Stimulated activated CD8-positive, alpha-beta memory T cell treated with anti-CD3 and anti-CD28 coated beads, Interleukin-2, amount 100 ng/mL, for 1 hour (primary cell): ENCODE measurements around the gene RAB44.

ENCODE experiments used
- DNase-seq, 2 donors: peaks; one replicate each; pipeline ENCODE4 v3.0.0-alpha.2; 2020; ENCODE audit warnings: low read depth in 2 of 2

Gene RAB44

DNA sequence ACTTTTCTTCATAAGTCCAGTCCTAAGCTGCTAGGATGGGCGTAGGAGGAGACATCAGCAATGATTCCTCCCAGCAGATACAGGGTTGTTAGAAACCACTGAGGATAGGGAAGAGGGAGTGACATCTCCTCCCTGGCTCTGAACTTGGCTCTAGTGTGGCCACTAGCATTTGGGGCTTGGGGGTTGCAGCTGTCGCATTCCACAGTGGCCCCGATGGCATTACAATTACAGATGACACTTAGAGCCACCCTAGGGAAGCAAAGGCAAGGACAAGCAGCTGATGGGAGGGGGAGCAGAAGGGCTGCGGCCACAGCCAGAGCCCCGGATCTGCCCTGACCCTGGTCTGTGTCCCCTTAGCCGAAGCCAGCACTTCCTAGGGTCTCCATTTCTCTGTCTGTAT lies 28.6 kb upstream of the RAB44 start:
- DNase-seq = no peak

DNA sequence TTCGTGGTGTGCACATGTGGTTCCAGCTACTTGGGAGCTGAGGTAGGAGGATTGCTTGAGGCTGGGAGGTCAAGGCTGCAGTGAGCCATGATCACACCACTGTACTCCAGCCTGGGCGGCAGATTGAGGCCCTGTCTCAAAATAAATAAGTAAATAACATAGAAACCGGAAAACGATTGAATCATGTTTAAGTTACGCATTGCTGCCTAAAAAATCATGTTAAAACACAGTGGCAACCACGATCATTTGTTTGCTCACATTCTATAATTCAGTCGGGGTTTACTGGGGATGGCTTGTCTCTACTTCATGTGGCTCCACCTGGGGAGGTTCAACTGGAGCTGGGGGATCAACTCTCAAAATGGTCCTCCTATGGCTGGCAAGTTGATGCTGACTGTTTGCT lies 27.4 kb upstream of the RAB44 start:
- DNase-seq = no peak

- DNase-seq = no peak
Observed at GRCh38 chr6:36671687-36672375, 25.8 kb upstream of the RAB44 start.

- DNase-seq = no peak
Observed at GRCh38 chr6:36673882-36674281, 23.7 kb upstream of the RAB44 start.

GRCh38 chr6:36674942-36675341 lies 22.7 kb upstream of the RAB44 start:
- DNase-seq = no peak

DNA sequence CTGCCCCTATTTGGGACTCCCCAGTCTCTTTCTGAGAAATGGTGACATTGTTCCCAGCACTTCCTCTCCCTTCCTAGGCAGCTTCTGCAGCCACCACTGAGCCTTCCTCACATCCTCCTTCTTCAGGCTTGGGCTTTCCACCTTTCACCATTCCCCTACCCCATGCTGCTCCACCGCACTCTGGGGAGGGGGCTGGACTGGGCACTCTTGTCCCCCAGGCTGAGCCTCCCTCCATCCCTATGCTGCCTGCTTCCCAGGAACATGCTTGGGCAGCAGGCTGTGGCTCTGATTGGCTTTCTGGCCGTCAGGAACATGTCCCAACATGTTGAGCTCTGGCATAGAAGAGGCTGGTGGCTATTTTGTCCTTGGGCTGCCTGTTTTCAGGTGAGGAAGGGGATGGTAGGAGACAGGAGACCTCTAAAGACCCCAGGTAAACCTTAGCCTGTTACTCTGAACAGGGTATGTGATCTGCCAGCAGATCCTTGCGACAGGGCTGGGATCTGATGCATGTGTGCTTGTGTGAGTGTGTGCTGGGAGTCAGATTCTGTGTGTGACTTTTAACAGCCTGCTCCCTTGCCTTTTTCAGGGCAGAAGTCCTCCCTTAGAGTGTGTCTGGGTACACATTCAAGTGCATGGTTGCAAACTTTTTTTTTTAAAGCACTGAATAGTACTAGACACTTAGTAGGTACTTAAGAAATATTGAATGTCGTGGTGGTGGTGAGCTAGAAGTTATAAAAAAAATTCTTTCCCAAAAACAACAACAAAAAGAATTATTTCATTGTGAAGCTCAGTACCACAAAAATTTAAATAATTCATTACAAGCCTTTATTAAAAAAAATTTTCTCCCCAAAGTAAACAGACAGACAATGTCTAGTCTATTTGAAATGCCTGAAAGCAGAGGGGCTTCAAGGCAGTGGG lies 21.2 kb upstream of the RAB44 start:
- DNase-seq = no peak

DNA sequence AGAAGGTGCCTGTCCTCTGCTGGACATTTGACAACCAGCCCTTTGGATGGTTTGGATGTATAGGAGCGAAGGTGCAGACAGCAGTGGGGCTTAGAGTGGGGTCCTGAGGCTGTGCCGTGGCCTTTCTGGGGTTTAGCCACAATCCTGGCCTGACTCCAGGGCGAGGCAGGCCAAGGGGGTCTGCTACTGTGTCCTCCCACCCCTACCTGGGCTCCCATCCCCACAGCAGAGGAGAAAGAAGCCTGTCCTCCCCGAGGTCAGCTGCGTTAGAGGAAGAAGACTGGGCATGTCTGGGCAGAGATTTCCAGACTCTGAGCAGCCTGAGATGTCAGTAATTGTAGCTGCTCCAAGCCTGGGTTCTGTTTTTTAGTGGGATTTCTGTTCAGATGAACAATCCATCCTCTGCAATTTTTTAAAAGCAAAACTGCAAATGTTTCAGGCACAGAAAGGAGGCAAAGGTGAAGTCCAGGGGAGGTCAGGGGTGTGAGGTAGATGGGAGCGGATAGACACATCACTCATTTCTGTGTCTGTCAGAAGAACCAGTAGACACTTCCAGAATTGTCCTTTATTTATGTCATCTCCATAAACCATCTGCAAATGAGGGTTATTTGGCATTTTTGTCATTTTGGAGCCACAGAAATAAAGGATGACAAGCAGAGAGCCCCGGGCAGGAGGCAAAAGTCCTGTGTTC lies 20.4 kb upstream of the RAB44 start:
- DNase-seq = no peak

- DNase-seq = no peak
Observed at GRCh38 chr6:36677753-36678487, 19.7 kb upstream of the RAB44 start.

DNA sequence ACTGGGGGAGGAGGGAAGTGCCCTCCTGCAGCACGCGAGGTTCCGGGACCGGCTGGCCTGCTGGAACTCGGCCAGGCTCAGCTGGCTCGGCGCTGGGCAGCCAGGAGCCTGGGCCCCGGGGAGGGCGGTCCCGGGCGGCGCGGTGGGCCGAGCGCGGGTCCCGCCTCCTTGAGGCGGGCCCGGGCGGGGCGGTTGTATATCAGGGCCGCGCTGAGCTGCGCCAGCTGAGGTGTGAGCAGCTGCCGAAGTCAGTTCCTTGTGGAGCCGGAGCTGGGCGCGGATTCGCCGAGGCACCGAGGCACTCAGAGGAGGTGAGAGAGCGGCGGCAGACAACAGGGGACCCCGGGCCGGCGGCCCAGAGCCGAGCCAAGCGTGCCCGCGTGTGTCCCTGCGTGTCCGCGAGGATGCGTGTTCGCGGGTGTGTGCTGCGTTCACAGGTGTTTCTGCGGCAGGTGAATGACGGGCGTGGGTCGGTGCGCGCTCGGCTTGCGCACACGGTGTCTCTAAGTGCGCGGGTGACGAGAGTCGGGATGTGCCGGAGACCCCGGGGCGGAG lies 19.1 kb upstream of the RAB44 start, which contains the start of gene CDKN1A:
Gene CDKN1A, plus strand, starts transcription at position 227 of the 555 bp plus-strand sequence. CDS start 5,388 bp downstream, outside the sequence.
- DNase-seq = peak; percentile 40 to 65

DNA sequence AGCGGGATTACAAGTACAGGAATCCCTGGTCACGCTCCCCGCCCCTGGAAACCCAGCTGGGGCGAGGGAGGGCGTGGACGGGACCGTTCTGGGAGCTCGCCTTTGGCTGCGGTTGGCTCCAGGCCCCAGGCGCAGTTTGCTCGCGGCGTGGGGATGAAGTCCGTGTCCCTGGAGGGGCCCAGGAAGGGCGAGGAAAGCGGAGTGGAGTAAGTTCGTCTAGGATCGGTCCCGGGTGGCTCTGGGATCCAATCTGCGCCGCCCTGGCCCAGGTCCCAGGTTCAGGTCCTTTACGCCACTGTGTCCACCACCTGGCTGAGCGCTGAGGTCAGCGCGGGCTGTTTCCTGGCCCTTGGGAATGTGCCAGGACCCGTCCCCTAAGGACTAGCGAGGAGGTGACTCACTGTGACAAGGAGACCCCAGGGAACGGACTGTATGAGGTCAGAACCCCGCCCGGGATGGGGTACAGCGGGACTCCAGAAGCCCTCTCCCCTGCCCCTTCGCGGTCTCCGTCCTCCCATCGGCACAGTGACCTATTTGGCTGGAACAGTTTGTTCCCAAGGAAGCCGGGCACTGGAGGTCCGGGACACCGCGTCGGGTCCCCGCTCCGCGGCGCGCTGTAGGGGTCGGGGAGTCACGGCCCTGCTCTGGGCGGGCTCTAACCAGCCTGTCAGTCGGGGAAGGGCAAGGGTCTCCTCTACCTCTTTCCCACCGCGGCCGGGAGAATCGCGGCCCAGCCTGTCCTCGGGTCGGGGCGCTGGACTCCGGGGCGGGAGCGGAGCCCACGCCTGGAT lies 18.4 kb upstream of the RAB44 start:
- DNase-seq = no peak

- DNase-seq = no peak
Observed at GRCh38 chr6:36682328-36683144, 15.1 kb upstream of the RAB44 start.

- DNase-seq = no peak
Observed at GRCh38 chr6:36683145-36683655, 14.4 kb upstream of the RAB44 start.

- DNase-seq = no peak
Observed at GRCh38 chr6:36683656-36684446, 13.8 kb upstream of the RAB44 start.

- DNase-seq = no peak
Observed at GRCh38 chr6:36684447-36684812, 13.2 kb upstream of the RAB44 start.

DNA sequence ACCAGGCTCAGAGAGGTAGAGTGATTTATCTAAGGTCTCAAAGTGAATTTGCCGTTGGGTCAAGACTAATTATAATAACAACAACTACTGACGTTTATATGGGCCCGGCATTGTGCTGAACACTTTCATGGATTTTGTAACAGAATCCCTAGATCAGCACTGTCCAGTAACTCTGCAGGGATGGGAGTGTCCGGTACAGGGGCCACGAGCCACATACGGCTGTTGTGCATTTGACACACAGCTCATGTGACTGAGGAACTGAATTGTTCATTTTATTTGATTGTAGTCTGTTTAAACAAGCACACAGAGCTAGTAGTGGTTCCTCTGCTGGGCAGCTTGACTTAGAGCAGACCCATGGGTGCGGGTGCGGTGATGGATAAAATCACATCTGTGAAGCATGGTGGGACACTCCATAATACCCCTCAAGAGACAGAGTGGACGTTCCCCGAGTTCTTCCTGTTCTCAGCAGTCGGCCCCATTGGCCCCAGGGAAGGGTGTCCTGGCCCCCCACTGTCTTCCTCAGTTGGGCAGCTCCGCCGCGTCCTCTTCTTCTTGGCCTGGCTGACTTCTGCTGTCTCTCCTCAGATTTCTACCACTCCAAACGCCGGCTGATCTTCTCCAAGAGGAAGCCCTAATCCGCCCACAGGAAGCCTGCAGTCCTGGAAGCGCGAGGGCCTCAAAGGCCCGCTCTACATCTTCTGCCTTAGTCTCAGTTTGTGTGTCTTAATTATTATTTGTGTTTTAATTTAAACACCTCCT lies 12.3 kb upstream of the RAB44 start:
- no peak for DNase-seq

- DNase-seq = no peak
Observed at GRCh38 chr6:36685926-36686667, 11.5 kb upstream of the RAB44 start.
